Endothelial cell of umbilical vein (primary cell): Measurements from ENCODE around the gene CLEC2L. TPM values are rescaled to one million over a fixed set of nuclear protein-coding genes. Genes with fewer than 3 reads are reported as not detected.

Source experiments
- BruUV-seq: library from RNA; stranded (reverse); fragments of 400-500 nt; replicated peaks from 2 replicates; lab custom pipeline; 2021; lab: Mats Ljungman, UMichigan
- CTCF ChIA-PET: fragments of 300-600, 350-600 bp; sonication (Branson Sonifier 250); formaldehyde crosslinking; loops from one replicate; lab custom pipeline; 2021; ENCODE audit warnings: antibody characterized with exemption, inconsistent platforms; lab: Charles Lee
- POLR2A ChIA-PET: fragments of 300-600, 350-600 bp; sonication (Branson Sonifier 250); formaldehyde crosslinking; loops from one replicate; lab custom pipeline; 2021; ENCODE audit warnings: antibody characterized with exemption, inconsistent platforms; lab: Charles Lee
- DNase-seq: peaks from one replicate; pipeline ENCODE4 v3.0.0-alpha.2; 2011; ENCODE audit warnings: low read depth, low spot score
- FAIRE-seq: peaks from 2 replicates; lab custom pipeline; 2011; peaks lifted over from hg19 to GRCh38; lab: Jason Lieb, UNC
- H2AFZ ChIP-seq: 2 replicates; pipeline ENCODE4 v1.6.0; 2012; ENCODE audit warnings: low read depth, low read length, control low read depth, inconsistent platforms
- H3K27ac ChIP-seq: 2 replicates; pipeline ENCODE4 v1.5.1; 2011; ENCODE audit warnings: low read depth, mild to moderate bottlenecking, control low read depth, low read length, moderate library complexity; ENCODE audit not compliant: insufficient read depth
- H3K27me3 ChIP-seq, 2 experiments: 2 replicates each; pipeline versions ENCODE4 v1.6.0 to v1.6.1; 2011; ENCODE audit warnings: low read length in 2 of 2, mixed read lengths in 1 of 2; ENCODE audit not compliant: control insufficient read depth in 2 of 2, insufficient read depth in 2 of 2
- H3K36me3 ChIP-seq, 2 experiments: 2 replicates in 1 of 2; 3 replicates in 1 of 2; pipeline ENCODE4 v1.5.1; 2011; ENCODE audit warnings: low read length in 2 of 2, mild to moderate bottlenecking in 1 of 2, moderate library complexity in 1 of 2; ENCODE audit not compliant: control insufficient read depth in 2 of 2, insufficient read depth in 2 of 2; ENCODE audit errors: extremely low read depth in 1 of 2
- H3K4me1 ChIP-seq: 3 replicates; pipeline ENCODE4 v1.5.1; 2011; ENCODE audit warnings: mild to moderate bottlenecking, low read length; ENCODE audit not compliant: control insufficient read depth, insufficient read depth; ENCODE audit errors: extremely low read depth
- H3K4me2 ChIP-seq: 2 replicates; pipeline ENCODE4 v1.6.1; 2011; ENCODE audit warnings: low read length, control low read depth, mixed read lengths; ENCODE audit not compliant: insufficient read depth
- H3K4me3 ChIP-seq, 3 experiments: fragments of 200-600 bp in 1 of 3; sonication (generic), shearing (Covaris generic) in 1 of 3; replicated peaks in 1 of 3; 2 replicates each; pipeline ENCODE4 v1.5.1; 2011 to 2016; ENCODE audit warnings: control low read depth in 3 of 3, low read length in 3 of 3, mild to moderate bottlenecking in 2 of 3, inconsistent platforms in 1 of 3, low read depth in 1 of 3, moderate library complexity in 1 of 3; ENCODE audit not compliant: insufficient read depth in 1 of 3
- H3K79me2 ChIP-seq: 2 replicates; pipeline ENCODE4 v1.6.0; 2012; ENCODE audit warnings: low read length, inconsistent platforms; ENCODE audit not compliant: control insufficient read depth, insufficient read depth
- H3K9ac ChIP-seq: replicated peaks from 2 replicates; pipeline ENCODE3; 2011; ENCODE audit warnings: low read length, control low read depth; ENCODE audit not compliant: insufficient read depth; ENCODE audit errors: extremely low read depth
- H3K9me1 ChIP-seq: replicated peaks from 3 replicates; pipeline ENCODE4 v1.6.0; 2011; ENCODE audit warnings: mild to moderate bottlenecking, low read length; ENCODE audit not compliant: control insufficient read depth, insufficient read depth; ENCODE audit errors: extremely low read depth
- H3K9me3 ChIP-seq: replicated peaks from 2 replicates; pipeline ENCODE4 v1.5.1; 2012; ENCODE audit warnings: low read length, inconsistent platforms; ENCODE audit not compliant: control insufficient read depth, insufficient read depth
- H4K20me1 ChIP-seq: replicated peaks from 2 replicates; pipeline ENCODE3; 2011; ENCODE audit warnings: mild to moderate bottlenecking, low read length; ENCODE audit not compliant: control insufficient read depth, insufficient read depth; ENCODE audit errors: extremely low read depth
- CTCF ChIP-seq, 2 donors: IDR thresholded peaks; 1 replicate in 1 of 2; 2 replicates in 1 of 2; pipeline ENCODE4 v1.5.1; 2011; ENCODE audit warnings: low read length in 2 of 2, mild to moderate bottlenecking in 2 of 2, moderate library complexity in 2 of 2, control low read depth in 1 of 2, inconsistent platforms in 1 of 2, low read depth in 1 of 2; ENCODE audit not compliant: insufficient read depth in 1 of 2; ENCODE audit errors: extremely low read depth in 1 of 2
- EZH2 ChIP-seq: IDR thresholded peaks from 2 replicates; pipeline ENCODE4 v1.6.1; 2012; ENCODE audit warnings: borderline replicate concordance, low read depth, mild to moderate bottlenecking, moderate library complexity, low read length, inconsistent platforms; ENCODE audit not compliant: severe bottlenecking
- FOS ChIP-seq: IDR thresholded peaks from 2 replicates; pipeline ENCODE4 v1.6.1; 2011; ENCODE audit warnings: mild to moderate bottlenecking, low read length, moderate library complexity, borderline replicate concordance; ENCODE audit not compliant: insufficient read depth
- GATA2 ChIP-seq: IDR thresholded peaks from 2 replicates; pipeline ENCODE4 v1.7.0; 2011; ENCODE audit warnings: low read depth, mild to moderate bottlenecking, moderate library complexity, mixed read lengths, low read length; ENCODE audit not compliant: insufficient read length, insufficient read depth
- JUN ChIP-seq: IDR thresholded peaks from 2 replicates; pipeline ENCODE4 v1.6.1; 2011; ENCODE audit warnings: borderline replicate concordance, low read depth; ENCODE audit not compliant: insufficient read length, insufficient read depth
- MYC ChIP-seq: IDR thresholded peaks from one replicate; pipeline ENCODE4 v1.6.1; 2011; ENCODE audit warnings: mild to moderate bottlenecking, low read depth, low read length
- POLR2A ChIP-seq: IDR thresholded peaks from 2 replicates; pipeline ENCODE4 v1.6.1; 2012; ENCODE audit warnings: low read depth, mild to moderate bottlenecking, control low read depth, low read length
- POLR2AphosphoS5 ChIP-seq: IDR thresholded peaks from 2 replicates; pipeline ENCODE4 v1.6.1; 2012; ENCODE audit warnings: low read depth, mild to moderate bottlenecking, control low read depth, low read length, moderate library complexity; ENCODE audit not compliant: insufficient read depth
- dilution Hi-C: fragments of 300-500 bp; cut with MboI; formaldehyde crosslinking; loops from one replicate; pipeline ENCODE4 v1.15.0; 2019; ENCODE audit warnings: low sequenced_read_pairs; ENCODE audit not compliant: extremely low pct_ligation_motif_present
- intact Hi-C: fragments of 100-400 bp; cut with micrococcal nuclease; formaldehyde crosslinking; loops from one replicate; pipeline ENCODE4 v1.10.0; 2022
- polyA plus RNA-seq, 4 experiments: library from polyadenylated mRNA; depleted of rRNA in 3 of 4; stranded (reverse) in 3 of 4; unstranded in 1 of 4; fragments of >200 nt; gene quantifications; 2 replicates each; pipeline versions ENCODE4 v1.2.1 to v1.2.3, GENCODE V29; 2011 to 2012; ENCODE audit warnings: missing spikeins in 1 of 4
- total RNA-seq: library from RNA; stranded (reverse); gene quantifications from 2 replicates; pipeline ENCODE4 v1.2.3, GENCODE V29; 2021
- TF ChIP-seq, protein P1 (sequence below): IDR thresholded peaks from 2 replicates; pipeline ENCODE4 v1.6.1; 2011; ENCODE audit not compliant: insufficient read depth, insufficient read length

The CLEC2L gene
- total and polyA plus RNA-seq, 2 donors (not counting 3 experiments of a cell fraction or from before 2014, with no cell fraction given), result not detected

- intact Hi-C loops (no loop called here), dilution Hi-C loops (no loop called here)
- no peak overlapping the region for H3K27ac ChIP-seq
- DNase-seq, result no peak
- no peak for FAIRE-seq
- ChIA-PET CTCF (interaction anchor here (1.0 to 3.5 kb wide), 3 partner anchors 9 to 426 kb away, joined by 3 to 18 read pairs (median 3); no protein-coding TSS in a partner anchor), POLR2A (no interaction called here)
- H3K9me1 ChIP-seq, result no peaks in the 10 kb centered on the region
- BruUV-seq, result no TSS peak
- no peak overlapping the region for H3K9ac ChIP-seq
- no peaks in the 10 kb centered on the region for H3K27me3 ChIP-seq
- no peaks in the 10 kb centered on the region for H3K9me3 ChIP-seq
- no peaks in the 10 kb centered on the region for H3K79me2 ChIP-seq
- H2AFZ ChIP-seq, result no peak overlapping the region
- peaks cover 2 to 38% of the 10 kb centered on the region in 2 experiments for H3K36me3 ChIP-seq
- H4K20me1 ChIP-seq, result no peaks in the 10 kb centered on the region
- no peaks in the 10 kb centered on the region for H3K4me1 ChIP-seq
- no peak overlapping the region for H3K4me3 ChIP-seq
- TF ChIP-seq GATA2 (no peak), POLR2AphosphoS5 (no peak), POLR2A (no peak), EZH2 (no peak), FOS (no peak), JUN (no peak), CTCF (IDR thresholded peaks at IDR 0.05; ENCODE audit: extremely low read depth in 1 of 2, insufficient read depth in 1 of 2, low read depth in 1 of 2, low read length in 2 of 2) (no peak), MYC (no peak)
- TF ChIP-seq, protein P1, sequence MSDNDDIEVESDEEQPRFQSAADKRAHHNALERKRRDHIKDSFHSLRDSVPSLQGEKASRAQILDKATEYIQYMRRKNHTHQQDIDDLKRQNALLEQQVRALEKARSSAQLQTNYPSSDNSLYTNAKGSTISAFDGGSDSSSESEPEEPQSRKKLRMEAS, result no peak
- no peak overlapping the region for H3K4me2 ChIP-seq
Measured at GRCh38 chr7:139580435-139580834, 57.0 kb downstream of the CLEC2L start.
